Glomerular endothelial cell (primary cell): ENCODE results near the gene SGK1. TPM values are rescaled to one million over a fixed set of nuclear protein-coding genes. Genes with fewer than 3 reads are reported as not detected.
A peak's percentile ranks its signal among the peaks of the same experiment; 100 is the strongest.

Source experiments
- DNase-seq: peaks from one replicate; pipeline ENCODE4 v3.0.0-alpha.2; 2011; ENCODE audit warnings: low read depth, low spot score; ENCODE audit errors: extremely low read depth
- total RNA-seq: library from RNA; depleted of rRNA; stranded (reverse); fragments of >200 nt; gene quantifications from 2 replicates; pipeline ENCODE4 v1.2.3, GENCODE V29; 2015

SGK1 gene
- total RNA-seq, 1 donor from 2014 or later: 90.3 TPM

GRCh38 chr6:134145786-134146185 is 172.1 kb downstream of the SGK1 start:
- no peak for DNase-seq

- DNase-seq: no peak
Measured at GRCh38 chr6:134138226-134138975, 179.5 kb downstream of the SGK1 start.

GRCh38 chr6:134134654-134135053 is 183.3 kb downstream of the SGK1 start:
- DNase-seq: no peak

- DNase-seq: no peak
Measured at GRCh38 chr6:134132494-134133141, 185.3 kb downstream of the SGK1 start.

- no peak for DNase-seq
Measured at GRCh38 chr6:134131530-134132139, 186.3 kb downstream of the SGK1 start.

GRCh38 chr6:134128146-134128545 is 189.8 kb downstream of the SGK1 start:
- no peak for DNase-seq

GRCh38 chr6:134123666-134124208 is 194.2 kb downstream of the SGK1 start:
- peak; percentile 34 for DNase-seq

GRCh38 chr6:134122775-134123174 is 195.1 kb downstream of the SGK1 start:
- no peak for DNase-seq

GRCh38 chr6:134119486-134119885 is 198.4 kb downstream of the SGK1 start:
- no peak for DNase-seq
